Measurements from ENCODE around the gene UFC1.

Gene UFC1

GRCh38 chr1:161171191-161171590 lies 17.4 kb downstream of the UFC1 start:
- no peak for DNase-seq (ENCODE audit: low read depth)

GRCh38 chr1:161171696-161172095 lies 17.9 kb downstream of the UFC1 start:
- no peak for DNase-seq (ENCODE audit: low read depth)

GRCh38 chr1:161172349-161172748 lies 18.6 kb downstream of the UFC1 start:
- no peak for DNase-seq (ENCODE audit: low read depth)

GRCh38 chr1:161172776-161173376 lies 19.1 kb downstream of the UFC1 start:
- peak; percentile 82 for DNase-seq (ENCODE audit: low read depth)

DNA sequence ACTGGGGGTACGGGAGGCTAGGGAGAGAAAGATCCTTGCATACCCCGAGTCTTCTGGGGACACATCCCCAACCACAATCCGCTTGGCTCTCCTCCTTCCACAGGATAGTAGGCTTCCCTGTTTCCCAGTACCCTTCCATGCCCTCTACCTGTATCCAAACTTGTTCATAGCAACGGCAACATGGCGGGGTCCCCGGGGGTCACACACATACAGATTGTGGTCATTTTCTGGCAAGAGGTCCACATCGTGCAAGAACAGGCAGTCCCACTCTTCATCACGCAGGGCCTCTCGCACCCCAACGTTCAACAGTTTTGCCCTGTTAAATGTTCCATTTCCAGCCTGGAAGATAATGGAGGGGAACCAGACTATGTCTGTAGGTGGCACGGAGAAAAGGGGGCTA lies 19.9 kb downstream of the UFC1 start:
- no peak for DNase-seq (ENCODE audit: low read depth)

DNA sequence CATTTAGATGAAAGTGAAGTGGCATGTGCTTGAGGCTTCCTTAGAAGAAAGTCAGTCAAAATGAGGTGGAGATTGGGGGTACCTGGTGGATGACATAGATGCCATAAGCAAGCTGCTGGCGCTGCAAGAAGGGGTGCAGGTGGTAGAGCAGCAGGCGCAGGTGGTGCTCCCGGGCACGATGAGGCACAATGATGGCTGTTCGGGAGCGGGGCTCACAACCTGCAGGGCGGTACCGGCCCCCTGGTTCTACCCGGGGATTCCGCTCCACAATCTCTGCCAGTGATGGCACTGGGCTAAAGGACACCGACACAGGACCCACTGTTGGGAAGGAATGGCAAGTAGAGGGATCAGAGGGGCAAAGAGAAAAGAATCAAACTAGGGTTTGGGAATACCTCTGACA lies 21.1 kb downstream of the UFC1 start:
- no peak for DNase-seq (ENCODE audit: low read depth)

- no peak for DNase-seq (ENCODE audit: low read depth)
These were observed 22.1 kb downstream of the UFC1 start for GRCh38 chr1:161175771-161176453.

DNA sequence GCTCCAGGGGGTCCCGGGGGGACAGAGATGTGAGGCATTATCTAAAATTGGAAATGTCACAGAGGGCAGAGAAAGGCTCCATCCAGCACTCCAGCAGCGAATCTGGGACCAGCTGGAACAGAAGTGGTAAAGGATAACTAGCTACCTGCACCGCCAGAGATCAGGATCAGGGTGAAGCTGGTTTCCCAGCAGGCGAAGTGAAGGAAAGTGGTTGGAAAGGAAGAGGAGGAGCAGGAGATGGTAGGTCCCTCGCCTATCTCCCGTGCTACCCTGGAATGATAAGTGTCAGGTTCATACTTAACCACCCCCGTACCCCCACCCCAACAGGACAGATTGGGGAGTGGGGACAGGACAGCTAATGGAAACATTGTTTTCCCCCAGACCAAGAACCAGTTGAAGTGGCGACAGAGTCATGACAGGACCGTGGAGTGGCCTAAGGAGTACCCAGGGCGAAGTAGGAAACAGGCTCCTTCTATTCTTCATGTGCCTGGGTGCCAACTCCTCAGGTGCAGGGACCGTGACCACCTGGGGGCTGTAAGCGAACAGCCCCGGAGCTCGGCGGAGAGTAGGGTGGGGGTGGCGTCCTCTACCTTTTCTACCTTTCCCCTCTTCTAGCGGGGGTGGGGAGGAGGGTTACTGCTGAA lies 22.8 kb downstream of the UFC1 start:
- no peak for DNase-seq (ENCODE audit: low read depth)

- DNase-seq (ENCODE audit: low read depth), result no peak
These were observed 23.5 kb downstream of the UFC1 start, which contains the start of gene B4GALT3 for GRCh38 chr1:161177112-161177935. TSS of gene B4GALT3 (minus strand) at chr1:161177507. CDS start at chr1:161176060, 1,447 bp downstream.

GRCh38 chr1:161177936-161178244 lies 24.1 kb downstream of the UFC1 start:
- no peak for DNase-seq (ENCODE audit: low read depth)

DNA sequence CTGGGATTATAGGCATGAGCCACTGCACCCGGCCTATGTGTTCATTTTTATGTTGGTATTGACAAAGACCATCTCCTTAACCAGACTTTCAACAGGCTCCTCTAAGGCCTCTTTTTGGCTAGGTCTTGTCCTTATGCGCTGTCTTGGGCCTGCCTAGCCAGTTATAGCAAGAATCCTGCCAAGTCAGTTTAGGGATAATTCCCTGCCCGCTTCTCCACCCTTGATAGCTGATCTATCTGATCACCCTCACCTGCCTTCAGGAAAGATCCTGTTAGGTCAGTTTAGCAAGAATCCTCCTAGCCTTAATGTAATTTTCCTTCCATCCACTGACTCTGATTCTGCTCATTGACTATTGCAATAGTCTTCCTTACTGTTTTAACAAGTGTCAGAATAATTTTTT lies 25.9 kb downstream of the UFC1 start:
- no peak for DNase-seq (ENCODE audit: low read depth)

DNA sequence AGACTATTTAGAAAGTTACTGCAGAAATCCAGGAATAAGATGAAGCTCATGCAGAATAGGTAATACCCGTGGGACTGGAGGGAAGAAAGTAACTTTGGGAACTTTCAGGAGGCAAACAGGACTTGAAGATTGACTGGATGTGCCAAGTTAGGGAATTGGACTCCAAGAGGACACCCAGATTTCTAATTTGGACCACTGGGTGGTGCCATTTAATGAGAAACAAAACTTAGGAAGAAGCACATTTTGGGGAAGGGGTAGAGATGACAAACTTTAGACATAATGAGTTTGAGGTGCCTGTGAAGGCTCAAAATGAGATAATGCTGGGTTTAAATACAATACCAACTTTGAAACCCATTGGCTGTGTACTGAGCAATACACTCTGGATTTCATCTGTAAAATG lies 26.9 kb downstream of the UFC1 start:
- no peak for DNase-seq (ENCODE audit: low read depth)

DNA sequence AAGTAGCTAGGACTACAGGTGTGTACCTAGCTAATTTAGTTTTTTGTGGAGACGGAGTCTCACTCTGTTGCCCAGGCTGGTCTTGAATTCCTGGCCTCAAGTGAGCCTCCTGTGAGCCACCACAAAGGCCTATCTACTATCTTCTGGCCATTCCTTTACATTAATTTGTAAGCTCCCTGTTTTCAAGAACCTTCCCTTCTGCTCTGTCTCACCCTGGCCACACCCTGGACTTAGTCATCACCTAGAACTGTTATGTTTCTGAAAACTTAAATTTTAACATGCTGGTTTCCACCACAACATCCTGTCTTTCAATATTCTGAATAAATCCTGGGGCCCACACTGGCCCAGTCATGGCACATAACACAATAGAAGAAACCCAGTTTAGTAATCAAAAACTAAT lies 28.4 kb downstream of the UFC1 start:
- no peak for DNase-seq (ENCODE audit: low read depth)

GRCh38 chr1:161185282-161185682 lies 31.5 kb downstream of the UFC1 start:
- DNase-seq (ENCODE audit: low read depth), result no peak

DNA sequence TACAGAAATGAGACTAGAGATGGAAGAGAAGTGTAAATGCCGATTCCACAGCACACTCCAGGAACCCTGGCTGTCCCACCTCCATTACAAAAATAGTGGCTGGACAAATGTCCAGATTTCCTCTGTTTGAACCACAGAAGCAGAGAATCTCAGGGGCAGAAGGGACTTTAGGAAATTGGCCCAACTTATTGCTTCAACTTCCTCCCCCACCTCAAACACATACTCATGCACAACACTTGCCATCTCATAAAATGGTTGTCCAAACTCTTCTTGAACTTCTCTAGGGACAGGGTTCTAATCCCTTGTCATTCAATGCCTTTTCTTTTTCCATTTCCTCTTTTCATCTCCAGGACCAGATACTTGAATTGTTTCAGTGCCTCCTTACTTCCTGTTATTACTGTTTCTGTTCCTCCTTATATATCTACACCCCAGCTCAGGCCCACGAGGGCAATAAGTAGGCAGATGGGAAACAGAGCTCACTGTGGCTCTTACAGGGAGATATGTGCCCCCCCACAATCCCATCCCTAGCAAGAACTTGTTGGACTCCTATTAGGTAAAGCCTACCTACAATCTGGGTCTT lies 32.0 kb downstream of the UFC1 start:
- DNase-seq (ENCODE audit: low read depth), result no peak

GRCh38 chr1:161187311-161187710 lies 33.5 kb downstream of the UFC1 start:
- DNase-seq (ENCODE audit: low read depth), result no peak

DNA sequence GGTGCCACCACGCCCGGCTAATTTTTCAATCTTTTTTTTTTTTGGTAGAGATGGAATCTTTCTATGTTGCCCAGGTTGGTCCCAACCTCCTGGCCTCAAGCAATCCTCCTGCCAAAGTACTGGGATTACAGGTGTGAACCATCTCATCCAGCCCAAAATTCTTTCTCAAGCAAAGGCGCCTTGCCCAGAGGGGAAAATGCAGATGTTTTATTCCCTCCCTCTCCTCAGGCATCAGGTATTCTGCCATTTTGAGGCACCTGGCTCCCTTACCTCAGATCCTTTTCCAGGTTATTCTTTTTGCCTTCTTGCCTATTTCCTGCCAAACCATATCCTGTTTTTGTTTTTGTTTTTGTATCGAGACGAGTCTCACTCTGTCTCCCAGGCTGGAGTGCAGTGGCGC lies 34.6 kb downstream of the UFC1 start:
- no peak for DNase-seq (ENCODE audit: low read depth)

GRCh38 chr1:161189036-161189435 lies 35.3 kb downstream of the UFC1 start:
- no peak for DNase-seq (ENCODE audit: low read depth)

DNA sequence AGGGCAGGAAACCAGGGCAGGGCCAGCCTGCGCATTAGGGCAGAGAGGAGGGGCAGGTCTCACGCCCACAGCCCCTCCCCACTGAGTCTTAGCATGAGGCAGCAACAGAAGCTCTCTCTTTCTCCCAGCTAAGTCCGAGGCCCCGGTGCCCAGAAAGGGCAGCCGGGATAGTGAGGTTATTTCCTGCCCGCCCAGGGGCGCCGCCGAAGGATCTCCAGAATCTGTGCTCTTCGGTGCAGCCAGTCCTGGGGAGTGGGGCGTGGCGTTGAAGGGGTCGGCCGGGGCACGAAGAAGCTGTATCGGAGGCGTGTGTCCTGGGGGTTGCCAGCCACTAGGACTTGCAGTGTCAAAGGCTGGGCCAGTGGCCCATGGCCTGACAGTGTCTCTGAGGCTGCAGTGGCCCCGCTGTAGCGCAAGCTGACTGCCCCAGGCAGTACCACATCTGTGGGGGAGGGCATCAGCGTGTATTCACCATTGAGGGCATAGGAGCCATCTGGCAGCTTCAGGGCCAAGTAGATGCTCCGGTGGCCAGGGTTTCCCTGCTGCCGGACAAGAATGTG lies 37.3 kb downstream of the UFC1 start:
- DNase-seq (ENCODE audit: low read depth), result no peak

GRCh38 chr1:161191971-161192370 lies 38.2 kb downstream of the UFC1 start:
- no peak for DNase-seq (ENCODE audit: low read depth)

GRCh38 chr1:161192476-161193465 lies 39.0 kb downstream of the UFC1 start:
- no peak for DNase-seq (ENCODE audit: low read depth)
